ENCODE data around the gene PPP1R9B.

PPP1R9B gene

DNA sequence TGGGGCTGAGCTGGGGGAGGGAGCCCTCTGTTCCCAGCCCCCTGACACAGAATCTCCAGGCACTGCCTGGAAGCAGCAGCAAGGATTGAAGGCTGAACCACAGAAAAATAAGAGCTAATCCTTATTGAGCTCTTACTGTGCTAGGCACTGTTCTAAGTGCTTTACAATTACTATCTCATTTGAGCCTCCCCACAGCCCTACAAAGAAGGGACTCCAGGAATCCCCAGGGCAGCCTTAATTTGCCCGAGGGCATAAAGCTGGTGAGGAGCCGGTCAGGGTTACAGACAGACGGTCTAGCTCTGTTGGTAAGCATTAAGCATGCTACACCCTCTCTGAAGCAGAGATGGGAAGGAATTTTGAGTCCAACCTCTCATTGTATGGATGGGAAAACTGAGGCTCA, 27.5 kb downstream of the PPP1R9B start:
- DNase-seq: no peak

DNA sequence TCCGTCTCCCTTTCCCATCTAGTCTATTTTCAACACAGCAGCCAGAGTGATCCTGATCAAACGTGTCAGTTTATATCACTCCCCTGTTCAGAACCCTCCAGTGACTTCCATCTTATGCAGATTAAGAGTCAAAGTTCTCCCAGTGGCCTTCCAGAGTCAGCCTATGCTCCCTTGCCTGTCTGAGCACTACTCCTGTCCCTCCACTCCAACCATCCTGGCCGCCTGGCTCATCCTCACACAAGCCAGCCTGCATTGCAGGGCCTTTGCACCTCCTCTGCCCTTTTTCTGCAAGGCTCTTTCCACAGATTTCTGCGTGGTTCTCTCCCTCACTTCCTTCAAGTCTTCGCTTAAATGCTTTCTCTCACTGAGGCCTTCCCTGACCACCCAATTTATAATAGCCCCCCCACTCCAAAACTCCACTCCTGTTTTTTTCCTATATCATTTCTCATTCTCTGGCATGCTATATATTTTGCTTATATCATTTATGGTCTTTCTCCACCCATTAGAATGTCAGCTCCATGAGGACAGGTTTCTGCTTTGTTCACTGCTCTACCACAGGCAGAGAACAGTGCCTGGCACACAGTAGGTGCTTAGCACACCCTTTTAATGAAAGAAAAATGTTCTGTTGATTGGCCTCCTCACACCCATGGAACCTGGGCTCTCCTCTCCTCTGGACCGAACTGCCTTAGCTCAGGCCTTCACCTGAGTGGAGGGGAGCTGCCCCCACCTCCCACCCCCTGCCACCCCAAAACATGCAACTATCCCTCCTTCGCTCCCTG, 29.8 kb downstream of the PPP1R9B start:
- DNase-seq: no peak

DNA sequence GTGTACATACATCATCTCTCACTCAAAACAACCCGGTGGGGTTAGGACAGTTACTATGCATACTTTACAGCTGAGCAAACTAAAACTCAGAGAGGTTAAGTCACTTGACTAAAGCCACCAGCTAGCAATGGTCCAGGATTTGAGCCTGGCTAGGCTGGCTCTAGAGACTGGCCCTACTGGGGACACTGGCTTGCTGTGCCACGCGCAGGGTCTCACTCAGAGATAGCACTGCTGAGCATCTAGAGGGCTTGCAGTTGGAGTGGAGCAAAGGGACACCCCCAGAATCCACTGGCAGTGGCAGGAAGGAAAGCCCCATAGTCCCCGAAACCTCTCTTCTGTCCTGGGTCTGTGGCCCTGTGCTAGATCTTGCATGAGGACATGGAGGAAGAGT, 31.7 kb downstream of the PPP1R9B start:
- no peak for DNase-seq

DNA sequence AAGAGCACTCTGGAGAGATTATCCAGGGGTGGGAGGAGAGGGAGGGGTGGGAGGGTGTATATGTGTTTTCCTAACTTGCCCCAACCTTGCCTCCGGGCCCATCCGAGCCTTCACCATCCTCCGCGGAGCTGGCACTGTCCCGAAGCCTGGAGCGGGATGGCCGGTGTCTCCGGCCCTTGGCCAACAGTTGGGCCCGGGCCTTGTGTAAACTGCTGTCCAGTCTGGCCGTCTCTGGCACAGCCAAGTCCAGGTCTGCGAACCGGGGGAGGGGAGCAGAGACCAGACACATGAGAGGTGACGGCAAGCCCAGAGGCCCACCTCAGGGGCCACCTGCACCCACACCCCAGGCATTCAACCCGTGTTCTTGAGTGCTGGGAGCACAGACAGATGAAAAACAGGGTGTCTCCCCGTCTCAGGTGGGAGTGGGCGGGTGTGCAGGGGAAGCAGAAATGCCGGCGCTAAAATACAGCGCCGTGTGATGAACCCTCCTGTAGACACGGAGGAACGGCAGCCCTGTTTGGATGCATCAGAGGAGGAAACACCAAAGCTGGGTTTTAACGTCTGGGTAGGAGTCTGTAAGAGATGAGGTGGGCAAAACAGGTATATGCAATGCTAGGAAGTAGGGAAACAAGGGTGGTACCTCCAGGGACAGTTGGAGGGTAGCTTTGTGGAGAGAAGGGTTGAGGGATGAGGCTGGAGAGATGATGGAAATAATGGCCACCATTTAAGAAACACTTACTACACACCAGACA, 32.2 kb downstream of the PPP1R9B start:
- no peak for DNase-seq

DNA sequence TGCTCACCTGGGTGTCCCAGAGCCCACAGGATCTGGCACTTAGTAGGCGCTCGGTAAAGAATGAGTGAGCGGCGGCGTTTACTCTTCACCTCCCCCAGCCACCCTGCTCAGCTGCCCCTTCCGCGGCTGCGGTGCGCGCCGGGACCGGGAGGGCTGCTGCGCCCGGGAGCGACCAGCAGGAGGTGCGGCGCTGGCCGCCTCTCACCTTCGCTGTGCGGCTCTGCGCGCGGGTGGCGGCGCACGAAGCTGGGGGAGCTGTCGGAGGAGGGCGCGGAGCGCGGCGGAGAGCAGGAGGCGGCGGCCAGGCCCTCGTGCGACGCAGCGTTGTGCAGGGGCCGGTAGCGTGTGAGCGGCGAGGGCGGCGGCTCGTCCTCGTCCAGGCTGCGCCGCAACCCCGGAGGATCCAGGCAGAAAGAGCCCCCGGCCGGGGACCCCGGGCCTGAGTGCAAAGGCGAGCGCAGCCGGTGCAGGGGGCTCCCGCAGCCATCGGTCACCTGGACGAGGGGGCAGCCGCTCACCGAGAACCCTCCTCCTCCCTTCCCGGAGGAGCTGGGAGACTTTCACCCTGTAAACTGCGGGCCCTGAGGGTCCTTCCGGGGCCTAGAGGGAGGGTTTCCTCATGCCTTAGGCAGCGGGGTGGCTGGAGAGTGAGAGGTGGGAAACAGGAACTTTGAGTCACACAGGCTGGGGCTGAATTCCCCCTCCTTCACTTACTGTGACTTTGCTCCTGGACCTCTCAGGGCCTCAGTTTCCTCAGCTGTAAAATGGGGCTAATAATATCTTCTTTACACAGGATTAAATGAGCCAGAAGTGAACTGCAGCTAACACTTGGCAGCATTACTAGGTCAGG, 33.0 kb downstream of the PPP1R9B start:
- peak; percentile 55 to 60 for DNase-seq

DNA sequence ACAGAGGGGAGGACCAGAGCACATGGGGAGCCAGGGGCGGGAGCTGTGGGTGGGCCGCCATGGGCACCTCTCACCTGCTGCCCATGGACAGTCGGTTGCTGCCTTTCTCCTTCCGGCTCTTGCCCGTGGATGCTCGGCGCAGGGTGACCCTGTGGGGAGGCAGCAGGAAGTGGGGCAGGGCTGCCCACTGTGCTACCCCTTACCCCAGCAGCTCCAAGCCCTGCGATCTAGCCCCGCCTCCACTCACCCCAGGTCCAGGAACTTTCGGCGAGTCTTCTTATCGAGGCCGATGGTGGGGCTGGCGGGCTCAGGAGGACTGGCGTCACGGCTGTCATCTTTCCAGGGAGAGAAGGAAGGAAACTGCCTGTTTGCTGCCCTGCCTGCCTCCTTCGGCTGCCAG, 34.7 kb downstream of the PPP1R9B start:
- DNase-seq: no peak

DNA sequence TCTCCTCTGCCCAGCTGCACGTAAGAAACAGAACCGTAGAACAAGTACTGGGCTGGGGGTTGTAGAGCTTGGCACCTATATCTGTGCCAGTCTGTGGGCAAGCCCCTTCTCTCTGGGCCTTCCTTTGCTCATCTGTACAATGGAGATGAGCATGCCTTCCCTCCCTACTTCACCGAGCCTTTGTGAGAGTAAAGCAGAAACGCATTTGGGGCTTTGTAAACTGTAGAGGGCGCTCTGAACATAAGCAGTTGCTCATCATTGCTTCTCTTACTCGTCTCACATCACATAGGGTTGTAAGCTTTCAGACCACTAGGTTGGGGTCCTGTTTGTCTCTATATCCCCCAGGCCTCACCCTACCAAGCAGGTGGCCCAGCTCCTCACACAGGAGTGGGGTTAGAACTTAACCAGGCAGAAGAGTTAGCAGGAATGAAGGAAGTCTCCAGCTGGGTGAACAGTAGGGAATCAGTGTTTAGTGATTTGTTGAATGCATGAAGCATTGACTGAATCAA, 35.6 kb downstream of the PPP1R9B start:
- peak in 1 of 2 donors; percentile 26 for DNase-seq

DNA sequence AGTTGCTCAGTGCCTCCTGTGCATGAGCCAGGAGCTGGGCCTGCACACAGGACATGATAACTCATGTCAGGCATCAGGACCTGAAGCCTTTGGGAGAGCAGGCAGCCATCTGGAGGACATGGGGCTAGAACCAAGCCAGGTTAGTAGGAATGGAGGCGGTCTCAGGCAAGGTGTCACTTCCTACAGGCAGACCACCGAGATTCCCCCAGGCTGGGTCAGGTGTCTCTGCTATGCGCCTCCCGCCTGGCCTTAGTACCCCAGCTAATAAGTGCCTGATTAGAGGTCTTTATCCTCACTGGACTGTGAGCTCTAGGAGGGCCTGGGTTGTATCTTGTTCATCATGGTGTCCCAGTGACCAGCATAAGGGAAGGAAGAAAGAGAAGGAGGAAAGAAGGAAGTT, 36.1 kb downstream of the PPP1R9B start:
- DNase-seq: no peak

DNA sequence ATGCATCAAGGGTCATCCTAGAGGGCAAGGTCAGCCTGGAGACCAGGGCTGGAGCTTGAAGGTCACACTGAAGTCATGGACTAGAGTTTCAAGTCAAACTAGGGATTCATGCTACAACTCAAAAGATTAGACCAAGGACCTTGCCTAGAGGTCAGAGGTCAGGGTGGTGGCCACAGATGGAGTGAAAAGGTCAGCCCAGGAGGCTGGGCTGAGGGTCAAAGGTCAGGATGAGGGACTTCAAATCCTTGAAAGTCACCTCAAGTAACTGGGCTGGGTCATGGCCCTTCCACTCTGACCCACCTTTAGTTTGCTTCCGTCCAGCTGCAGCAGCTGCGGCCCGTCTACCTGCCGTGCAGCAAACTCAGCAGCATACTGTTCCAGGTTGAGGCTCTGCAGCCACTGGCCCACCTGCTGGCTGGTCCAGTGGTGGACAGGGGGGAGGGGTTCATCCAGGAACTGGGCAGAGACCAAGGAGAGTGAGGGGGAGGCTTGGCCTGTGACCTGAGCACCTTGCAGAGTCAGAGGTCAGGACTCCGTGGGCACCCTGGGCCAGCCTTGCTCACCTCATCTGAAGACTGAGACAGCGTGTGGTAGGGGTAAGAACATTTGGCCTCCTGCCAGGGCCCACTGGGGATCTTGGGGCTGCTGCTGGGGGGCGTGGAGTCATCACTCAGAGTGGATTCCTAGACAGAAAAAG, 36.7 kb downstream of the PPP1R9B start:
- no peak for DNase-seq

DNA sequence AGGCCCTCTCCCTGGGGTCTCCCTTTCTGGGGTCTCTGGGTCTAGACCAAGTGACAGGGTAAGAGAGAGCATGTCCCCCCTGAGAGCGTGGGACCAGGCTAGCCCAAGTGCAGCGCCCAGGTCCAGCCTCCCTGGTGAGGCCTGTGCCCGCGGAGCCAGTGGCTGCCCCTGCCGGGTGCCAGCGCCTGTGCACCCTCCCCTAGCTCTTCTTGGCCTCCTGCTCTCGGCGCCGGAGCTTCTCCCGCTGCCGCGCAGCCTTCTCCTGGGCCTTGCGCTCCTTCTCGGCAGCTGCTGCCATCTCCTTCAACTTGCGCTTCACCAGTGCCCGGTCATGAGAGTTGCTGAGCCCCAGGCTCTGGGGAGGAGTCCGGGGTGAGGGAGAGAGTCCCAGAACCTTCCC, 37.8 kb downstream of the PPP1R9B start:
- DNase-seq: no peak

DNA sequence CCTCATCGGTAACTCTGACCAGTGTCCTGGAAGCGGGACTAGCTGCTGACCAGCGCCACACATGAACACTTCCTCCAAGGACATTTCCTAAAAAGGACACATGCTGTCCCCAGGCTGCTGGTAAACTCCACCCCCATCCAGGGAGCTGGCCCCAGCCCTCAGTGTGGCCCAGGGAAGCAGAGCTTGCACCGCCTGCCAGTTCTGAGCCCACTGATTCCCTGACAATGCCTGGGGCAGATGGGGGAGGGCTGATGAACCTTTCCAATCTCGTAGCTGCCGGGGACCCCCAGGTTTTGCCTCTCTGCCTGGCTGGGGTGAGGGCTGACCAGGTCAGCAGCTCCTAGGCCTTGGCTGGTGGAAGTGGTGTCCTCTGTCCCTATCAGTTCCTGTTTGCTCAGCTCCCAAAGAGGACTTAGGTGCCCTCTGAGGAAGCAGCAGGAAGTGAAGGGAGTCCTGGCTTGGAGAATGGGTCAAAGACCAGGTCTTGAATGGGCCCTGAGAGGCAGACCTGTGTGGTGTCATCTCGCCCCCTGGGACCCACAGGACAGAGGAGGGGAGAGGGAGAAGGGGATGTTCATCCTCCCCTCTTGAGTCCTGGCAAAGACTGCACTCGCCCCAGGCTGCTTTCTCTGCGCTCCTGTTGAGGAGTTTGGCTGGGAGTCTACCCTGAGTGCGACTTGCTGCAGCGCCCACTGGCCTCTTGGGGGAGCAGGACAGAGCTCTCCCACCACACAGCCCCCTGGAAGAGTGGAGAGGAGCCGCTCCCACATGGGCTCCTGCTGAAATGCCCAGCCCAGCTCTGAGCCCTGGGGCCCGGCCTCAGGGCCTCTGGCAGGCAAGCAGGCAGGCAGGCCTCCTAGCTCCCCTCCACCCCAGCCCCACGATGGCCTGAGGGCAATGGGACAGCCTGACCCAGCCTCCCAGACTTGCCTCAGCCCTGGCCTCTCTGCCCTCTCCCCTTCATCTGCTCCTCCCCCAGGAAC, 38.5 kb downstream of the PPP1R9B start:
- DNase-seq: no peak

DNA sequence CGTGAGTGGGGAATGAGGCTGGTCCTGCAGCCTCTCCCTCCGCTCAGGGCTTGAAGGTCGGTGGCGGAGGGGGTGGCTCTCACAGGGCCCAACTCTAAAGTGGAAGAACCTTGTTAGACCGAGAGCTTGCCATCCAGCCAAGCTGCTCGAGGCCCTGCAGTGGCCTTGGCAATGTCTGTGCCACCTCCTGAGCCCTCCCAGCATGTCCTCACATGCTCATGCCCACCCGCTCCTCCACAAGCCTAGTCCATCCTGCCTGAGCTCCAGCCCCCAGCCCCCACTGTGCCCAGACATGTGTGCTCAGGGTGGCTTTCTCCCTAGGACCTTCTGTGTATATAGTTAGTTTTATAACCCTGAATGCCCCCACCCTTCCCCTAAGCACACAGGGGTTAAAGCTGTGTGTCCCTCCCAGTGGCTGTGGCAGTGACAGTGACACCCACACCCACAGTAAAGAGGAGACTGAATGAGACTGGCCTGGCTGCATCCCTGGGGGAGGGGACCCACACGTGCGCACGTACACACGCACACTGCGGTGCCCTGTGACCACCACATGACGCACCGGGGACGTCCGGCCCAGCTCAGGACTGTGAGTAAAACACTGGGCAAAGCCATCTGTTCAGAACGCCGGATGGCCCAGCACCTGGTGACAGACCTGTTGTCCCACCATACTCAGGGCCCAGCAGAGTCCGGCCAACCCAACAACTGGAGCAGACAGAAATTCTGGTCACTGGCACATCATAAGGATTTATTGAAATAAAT, 39.7 kb downstream of the PPP1R9B start:
- DNase-seq: no peak

DNA sequence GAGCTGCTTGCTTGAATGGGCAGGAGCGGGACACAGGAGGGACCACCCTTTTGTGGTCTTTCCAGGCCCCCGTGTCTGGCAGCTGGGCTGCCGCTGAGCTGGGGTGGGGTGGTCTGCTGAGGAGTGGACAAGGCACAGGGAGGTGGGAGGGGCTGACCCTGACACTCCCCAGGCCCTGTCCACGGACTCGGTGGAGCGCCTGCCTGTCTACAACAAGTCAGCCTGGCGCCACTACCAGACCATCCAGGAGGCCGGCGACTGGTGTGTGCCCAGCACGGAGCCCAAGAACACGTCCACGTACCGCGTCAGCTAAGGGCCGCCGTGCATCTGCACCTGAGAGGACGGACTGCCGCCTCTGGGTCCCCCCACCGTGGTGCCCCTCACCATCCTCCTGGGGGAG, 40.7 kb downstream of the PPP1R9B start:
- no peak for DNase-seq

DNA sequence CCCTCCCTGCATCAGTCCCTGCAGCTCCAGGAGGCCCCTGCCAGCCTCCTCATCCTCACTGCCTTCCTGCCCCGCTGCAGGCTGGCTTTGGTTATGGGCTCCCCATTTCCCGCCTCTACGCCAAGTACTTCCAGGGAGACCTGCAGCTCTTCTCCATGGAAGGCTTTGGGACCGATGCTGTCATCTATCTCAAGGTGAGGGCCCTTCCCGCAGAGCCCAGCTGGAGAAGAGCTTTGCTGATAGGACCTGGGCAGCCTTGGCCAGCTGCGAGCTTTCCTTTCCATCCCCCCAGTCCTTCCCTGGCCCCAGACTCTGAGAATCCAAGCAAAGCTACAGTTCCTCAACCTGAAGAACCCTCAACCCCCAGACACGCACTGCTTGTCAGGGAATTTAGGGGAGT, 41.3 kb downstream of the PPP1R9B start:
- DNase-seq: no peak

DNA sequence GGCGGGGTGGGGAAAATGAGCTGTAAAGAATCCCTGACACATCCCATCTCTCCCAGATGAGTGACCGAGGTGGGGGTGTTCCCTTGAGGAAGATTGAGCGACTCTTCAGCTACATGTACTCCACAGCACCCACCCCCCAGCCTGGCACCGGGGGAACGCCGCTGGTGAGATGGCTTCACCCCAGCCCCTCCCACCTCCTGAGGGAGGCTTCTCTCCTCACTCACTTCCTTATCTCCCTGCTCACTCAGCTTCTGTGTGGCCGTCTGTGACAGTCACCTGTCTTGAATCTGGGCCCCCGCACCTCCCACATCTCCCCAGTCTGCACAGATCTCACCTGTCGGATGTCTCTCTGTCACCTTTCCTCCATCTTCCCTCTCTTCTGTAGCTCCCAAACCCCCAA, 41.9 kb downstream of the PPP1R9B start:
- DNase-seq: no peak

DNA sequence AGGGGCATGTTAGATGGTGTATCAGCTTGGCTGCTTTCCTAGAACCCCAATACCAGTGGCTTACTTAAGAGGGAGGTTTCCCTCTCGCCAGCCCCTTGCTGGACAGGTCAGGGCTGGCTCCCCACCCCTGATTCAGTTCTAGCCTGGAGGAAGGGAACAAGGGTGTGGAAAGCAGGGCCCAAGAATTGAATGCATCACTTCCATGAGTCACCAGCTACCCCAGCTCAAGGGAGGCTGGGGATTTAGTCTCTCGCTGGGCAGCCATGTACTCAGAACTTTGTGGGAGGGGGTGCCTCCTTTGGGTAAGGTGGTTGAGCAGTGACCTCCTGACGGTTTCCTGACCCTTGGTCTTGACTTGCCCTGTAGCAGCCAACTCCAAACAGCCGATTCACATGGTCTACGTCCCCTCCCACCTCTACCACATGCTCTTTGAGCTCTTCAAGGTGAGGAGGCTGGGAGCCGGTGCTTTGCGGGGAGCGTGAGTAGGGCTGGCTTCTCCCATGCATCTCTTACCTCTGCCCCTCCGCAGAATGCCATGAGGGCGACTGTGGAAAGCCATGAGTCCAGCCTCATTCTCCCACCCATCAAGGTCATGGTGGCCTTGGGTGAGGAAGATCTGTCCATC, 42.6 kb downstream of the PPP1R9B start:
- DNase-seq: no peak

DNA sequence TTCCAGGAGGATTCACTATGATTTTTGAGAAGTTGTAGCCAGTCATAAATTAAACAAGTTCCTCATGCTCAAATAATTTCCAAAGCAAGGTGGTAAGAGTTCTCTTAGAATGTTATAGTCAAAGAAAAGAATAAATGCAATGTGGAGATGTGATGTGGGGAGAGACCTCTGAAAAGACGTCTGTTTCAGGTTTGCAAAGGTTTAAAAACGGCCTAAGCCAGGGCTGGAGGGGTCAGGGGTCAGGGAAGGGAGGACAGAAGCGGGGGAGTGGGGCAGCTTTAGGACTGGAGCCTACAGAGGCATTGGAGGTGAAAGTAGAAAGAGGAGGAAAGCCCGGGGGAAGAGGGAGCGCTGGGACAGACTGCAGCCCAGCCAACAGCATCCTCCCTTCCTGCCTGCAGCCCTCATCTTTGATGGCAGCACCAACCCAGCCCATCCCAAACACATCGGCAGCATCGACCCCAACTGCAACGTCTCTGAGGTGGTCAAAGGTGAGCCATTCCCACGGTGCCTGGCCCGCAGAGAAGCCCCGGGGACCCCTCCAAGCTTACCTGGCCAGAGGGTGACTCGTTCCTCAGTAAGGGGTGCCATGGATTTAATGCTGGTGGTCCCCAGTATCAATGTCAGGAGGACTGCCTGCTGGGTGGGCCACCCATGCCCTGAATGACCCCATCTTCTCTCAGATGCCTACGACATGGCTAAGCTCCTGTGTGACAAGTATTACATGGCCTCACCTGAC, 43.9 kb downstream of the PPP1R9B start:
- no peak for DNase-seq

DNA sequence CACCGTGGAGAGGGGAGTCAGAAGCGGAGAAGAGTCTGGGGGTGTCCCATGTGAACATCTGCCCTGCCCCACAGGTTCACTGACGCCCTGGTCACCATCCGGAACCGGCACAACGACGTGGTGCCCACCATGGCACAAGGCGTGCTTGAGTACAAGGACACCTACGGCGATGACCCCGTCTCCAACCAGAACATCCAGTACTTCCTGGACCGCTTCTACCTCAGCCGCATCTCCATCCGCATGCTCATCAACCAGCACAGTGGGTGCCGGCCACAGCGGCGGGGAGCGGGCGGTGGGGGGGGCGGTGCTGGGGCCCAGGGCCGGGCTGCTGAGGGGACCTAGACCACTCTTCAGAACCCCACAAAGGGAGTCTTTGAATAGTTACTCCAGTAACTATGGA, 44.7 kb downstream of the PPP1R9B start:
- DNase-seq: no peak

DNA sequence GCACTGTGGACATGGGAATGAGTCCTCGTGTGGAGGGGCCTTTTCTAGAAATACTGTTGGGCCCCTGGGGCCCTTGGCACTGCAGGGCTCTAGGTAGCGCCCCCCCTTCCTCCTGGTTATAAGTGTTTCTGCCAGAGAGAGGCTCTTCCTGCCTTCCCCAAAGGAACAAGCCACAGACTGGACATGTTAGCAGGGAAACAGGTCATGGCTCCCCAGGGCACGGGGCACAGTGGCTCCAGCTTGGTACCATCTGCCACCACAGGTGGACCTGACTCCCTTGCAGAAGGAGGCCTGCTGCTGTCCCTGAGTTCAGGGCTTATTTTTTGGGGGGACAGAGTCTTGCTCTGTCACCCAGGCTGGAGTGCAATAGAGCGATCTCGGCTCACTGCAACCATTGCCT, 46.5 kb downstream of the PPP1R9B start:
- no peak for DNase-seq

All from activated CD4-positive, alpha-beta T cell treated with anti-CD3 and anti-CD28 coated beads for 4 hours (primary cell).